VCaP (cell line): ENCODE data around the gene MYO10.

Experiments used
- H3K27ac ChIP-seq: fragments of 450-650 bp; 2 replicates; pipeline ENCODE4 v1.5.1; 2017
- TF ChIP-seq, protein P1 (sequence below): fragments of 450-650 bp; conservative IDR thresholded peaks from 2 replicates; pipeline ENCODE4 v1.5.1; 2017; ENCODE audit warnings: mild to moderate bottlenecking, moderate library complexity

The MYO10 gene

DNA sequence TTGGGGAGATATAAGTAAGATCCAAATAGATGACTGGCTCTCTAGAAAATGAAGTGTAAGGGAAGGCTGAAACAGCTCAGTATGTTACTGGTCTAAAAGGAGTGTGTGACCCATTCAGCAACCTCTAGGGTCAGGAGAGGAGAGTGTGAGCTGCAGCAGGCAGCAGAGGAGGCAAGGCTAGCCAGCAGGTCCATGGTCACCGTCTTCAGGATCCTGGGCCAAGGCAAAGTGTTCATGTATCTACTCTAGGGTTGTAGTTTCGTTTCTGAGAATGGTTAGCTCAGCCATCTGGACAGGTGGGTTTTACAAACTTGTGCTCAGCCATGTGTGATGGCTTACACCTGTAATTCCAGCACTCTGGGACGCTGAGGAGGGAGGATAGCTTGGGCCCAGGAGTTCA, 13.7 kb downstream of the MYO10 start:
- no peak overlapping the region for H3K27ac ChIP-seq
- TF ChIP-seq, protein P1, sequence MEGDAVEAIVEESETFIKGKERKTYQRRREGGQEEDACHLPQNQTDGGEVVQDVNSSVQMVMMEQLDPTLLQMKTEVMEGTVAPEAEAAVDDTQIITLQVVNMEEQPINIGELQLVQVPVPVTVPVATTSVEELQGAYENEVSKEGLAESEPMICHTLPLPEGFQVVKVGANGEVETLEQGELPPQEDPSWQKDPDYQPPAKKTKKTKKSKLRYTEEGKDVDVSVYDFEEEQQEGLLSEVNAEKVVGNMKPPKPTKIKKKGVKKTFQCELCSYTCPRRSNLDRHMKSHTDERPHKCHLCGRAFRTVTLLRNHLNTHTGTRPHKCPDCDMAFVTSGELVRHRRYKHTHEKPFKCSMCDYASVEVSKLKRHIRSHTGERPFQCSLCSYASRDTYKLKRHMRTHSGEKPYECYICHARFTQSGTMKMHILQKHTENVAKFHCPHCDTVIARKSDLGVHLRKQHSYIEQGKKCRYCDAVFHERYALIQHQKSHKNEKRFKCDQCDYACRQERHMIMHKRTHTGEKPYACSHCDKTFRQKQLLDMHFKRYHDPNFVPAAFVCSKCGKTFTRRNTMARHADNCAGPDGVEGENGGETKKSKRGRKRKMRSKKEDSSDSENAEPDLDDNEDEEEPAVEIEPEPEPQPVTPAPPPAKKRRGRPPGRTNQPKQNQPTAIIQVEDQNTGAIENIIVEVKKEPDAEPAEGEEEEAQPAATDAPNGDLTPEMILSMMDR: no peak

DNA sequence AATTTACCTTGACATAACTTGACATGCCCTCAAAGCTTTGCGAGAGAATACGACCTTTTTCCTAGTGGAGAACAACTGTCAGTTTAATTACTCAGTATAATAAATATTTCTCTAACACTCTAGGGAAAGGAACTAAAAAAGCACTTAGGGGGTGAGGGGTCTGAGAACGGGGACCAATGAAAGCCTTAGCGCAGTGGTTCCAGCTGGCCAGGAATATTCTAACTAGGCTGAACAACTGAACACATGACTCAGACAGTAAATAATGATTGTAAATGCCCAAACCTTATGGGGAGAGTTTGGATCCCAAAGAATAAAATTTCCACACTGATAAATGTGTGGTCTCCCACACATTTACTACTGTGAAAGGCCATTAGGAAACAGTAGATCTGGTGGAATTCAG, 14.9 kb downstream of the MYO10 start:
- TF ChIP-seq, protein P1: no peak
- H3K27ac ChIP-seq: no peak overlapping the region

DNA sequence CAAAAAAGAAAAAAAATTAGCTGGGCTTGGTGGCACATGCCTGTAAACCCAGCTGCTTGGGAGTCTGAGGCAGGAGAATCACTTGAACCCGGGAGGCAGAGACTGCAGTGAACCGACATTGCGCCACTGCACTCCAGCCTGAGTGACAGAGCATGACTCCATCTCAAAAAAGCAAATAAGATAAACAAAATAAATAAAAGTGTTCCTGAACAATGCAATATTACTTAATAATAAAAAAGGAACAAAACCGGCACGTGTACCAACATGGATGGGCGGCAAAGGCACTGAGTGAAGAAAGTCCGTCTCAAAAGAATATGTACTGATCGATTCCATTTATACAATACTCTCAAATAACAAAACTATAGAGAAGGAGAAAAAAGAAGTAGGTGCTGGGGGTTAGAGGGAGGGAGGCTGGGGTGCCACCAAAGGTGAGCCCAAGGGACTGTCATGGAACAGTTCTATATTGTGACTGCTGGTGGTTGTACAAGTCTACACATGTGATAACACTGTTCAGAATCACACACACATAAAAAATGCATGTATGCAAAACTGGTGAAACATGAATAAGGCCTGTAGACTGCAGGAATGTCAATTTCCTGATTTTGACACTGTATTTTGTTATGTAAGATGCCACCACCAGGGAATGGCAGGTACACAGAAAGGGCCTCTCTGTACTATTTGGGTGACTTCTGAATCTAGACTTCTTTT, 15.8 kb downstream of the MYO10 start:
- TF ChIP-seq, protein P1: no peak

DNA sequence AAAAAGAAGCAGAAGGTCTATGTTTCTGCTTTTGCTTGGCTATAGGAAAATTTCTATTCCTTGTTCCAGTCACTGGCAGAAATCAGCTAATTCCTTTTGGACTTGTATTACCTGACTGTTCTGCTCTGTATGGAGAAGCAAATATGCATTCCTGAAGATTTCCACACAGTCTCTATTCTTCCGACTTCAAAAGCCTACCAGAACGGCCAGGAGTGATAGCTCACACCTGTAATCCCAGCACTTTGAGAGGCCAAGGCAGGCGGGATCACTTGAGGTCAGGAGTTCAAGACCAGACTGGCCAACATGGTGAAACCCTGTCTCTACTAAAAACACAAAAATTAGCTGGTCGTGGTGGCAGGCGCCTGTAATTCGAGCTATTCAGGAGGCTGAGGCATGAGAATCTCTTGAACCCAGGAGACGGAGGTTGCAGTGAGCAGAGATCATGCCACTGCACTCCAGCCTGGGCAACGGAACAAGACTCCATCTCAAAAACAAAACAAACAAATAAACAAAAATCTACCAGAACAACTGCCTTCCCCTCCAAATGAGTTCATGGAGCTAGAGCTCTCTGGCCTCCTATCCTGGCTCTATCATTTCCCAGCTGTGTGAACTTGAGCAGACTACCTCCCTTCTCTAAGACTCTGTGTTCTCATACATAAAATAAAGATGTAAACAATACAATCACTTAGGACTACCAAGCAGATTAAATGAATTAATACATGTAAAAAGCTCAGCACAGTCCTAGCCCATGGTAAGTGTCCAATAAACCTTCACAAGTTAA, 17.0 kb downstream of the MYO10 start:
- TF ChIP-seq, protein P1: no peak
- H3K27ac ChIP-seq: no peak overlapping the region

More for the DNA sequence above, 15.8 kb downstream of the MYO10 start:
- H3K27ac ChIP-seq: no peak overlapping the region

DNA sequence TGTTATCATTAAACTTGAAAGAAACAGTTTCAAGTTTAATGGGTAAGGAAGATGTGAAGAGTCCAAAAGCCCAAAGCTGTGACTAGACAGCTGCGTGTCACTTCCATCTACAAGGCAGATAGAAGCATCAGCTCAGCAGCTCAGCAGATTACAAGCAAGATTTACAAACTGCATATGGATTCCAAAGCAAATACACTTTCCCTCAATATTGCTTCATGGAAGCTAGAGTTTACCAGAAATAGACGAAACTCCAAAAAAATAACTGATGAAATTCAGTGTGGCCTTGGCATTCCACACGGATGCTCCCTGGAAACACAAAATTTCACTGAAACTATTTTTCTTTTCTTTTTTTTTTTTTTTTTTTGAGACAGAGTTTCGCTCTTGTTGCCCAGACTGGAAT, 17.9 kb downstream of the MYO10 start:
- no peak overlapping the region for H3K27ac ChIP-seq
- TF ChIP-seq, protein P1: no peak

DNA sequence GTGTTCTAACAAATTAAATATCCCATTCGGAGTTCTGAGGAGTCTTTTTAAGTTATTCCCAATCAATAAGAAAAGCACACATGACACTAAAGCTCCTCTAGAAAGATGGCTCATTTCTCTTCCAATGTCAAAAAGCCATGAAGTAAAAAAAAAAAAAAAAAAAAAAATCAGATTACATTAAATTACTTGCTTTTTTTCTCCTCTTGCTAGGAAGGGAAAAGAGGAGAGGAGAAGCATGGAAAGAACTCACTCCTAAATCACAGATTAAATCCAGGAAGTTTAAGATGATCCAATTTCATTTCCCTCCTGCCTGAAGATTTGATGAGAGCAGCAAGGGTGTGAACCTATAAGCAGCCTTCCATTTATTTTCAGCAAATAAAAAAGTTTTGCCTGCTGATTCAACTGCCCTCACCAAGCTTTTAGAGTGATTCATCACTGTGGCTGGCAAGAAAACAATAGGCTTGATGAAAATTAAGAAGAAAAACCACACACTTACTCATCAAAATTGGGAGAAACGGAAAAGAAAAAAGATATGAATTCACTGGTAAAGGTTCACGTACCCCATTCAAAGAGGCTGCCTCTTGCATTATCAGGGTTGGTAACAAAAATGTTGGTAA, 19.7 kb downstream of the MYO10 start:
- TF ChIP-seq, protein P1: no peak
- no peak overlapping the region for H3K27ac ChIP-seq

DNA sequence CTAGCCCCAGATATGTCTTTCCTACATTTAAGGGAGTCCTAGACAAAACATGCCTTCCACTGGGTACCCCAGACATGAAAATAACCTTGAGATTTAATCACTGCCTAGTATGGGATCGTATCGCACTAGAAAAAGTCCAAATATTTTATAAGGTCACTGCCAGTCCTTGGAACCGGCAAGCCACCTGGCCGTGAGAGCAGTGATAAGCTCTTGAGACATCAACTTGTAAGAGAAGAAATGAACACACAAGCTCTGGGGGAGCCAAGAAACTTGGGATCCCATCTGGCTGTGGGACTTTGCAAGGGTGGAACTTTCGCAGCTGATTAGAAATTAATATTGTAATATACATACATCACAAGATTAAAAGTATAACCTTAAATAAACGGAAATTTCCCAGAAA, 21.5 kb downstream of the MYO10 start:
- TF ChIP-seq, protein P1: no peak
- H3K27ac ChIP-seq: no peak overlapping the region
